Stomach smooth muscle (tissue), 2 donors: ENCODE results near the gene PITRM1.

Source experiments
- H3K27ac ChIP-seq: one replicate; pipeline ENCODE4 v1.7.0; 2013; ENCODE audit warnings: mild to moderate bottlenecking, low read length, inconsistent platforms
- H3K27me3 ChIP-seq, 2 donors: one replicate each; pipeline ENCODE4 v1.7.0; 2013; ENCODE audit warnings: low read length in 2 of 2; ENCODE audit not compliant: insufficient read depth in 2 of 2, control insufficient read depth in 1 of 2
- H3K36me3 ChIP-seq, 2 donors: one replicate each; pipeline ENCODE4 v1.7.0; 2013; ENCODE audit warnings: low read length in 2 of 2; ENCODE audit not compliant: control insufficient read depth in 2 of 2, insufficient read depth in 2 of 2
- H3K4me1 ChIP-seq: one replicate; pipeline ENCODE4 v1.7.0; 2013; ENCODE audit warnings: low read length; ENCODE audit not compliant: control insufficient read depth, insufficient read depth
- H3K4me3 ChIP-seq, 2 donors: one replicate each; pipeline ENCODE4 v1.7.0; 2013; ENCODE audit warnings: low read length in 2 of 2
- H3K9ac ChIP-seq, 2 donors: one replicate each; pipeline ENCODE4 v1.7.0; 2013; ENCODE audit warnings: low read length in 2 of 2, mild to moderate bottlenecking in 1 of 2
- H3K9me3 ChIP-seq, 2 donors: one replicate each; pipeline ENCODE4 v1.7.0; 2013; ENCODE audit warnings: low read length in 2 of 2; ENCODE audit not compliant: control insufficient read depth in 2 of 2
- donor health status: healthy.
- donor health status: Pancreatic carcinoma.

PITRM1 gene

GRCh38 chr10:3148041-3148440, 24.5 kb downstream of the PITRM1 start:
- Histone ChIP-seq H3K36me3 (peaks cover 62 to 79% of the 10 kb centered on the region in 2 donors), H3K4me1 (no peaks in the 10 kb centered on the region), H3K27ac (no peak overlapping the region), H3K9me3 (no peaks in the 10 kb centered on the region), H3K9ac (no peak overlapping the region), H3K4me3 (no peak overlapping the region), H3K27me3 (no peaks in the 10 kb centered on the region)

- Histone ChIP-seq H3K9me3 (no peaks in the 10 kb centered on the region), H3K36me3 (peaks cover 68 to 81% of the 10 kb centered on the region in 2 donors), H3K27ac (no peak overlapping the region), H3K9ac (no peak overlapping the region), H3K4me3 (no peak overlapping the region), H3K4me1 (no peaks in the 10 kb centered on the region), H3K27me3 (no peaks in the 10 kb centered on the region)
Measured at GRCh38 chr10:3147117-3147820, 25.3 kb downstream of the PITRM1 start.

GRCh38 chr10:3146289-3146688, 26.3 kb downstream of the PITRM1 start:
- peaks cover 3% of the 10 kb centered on the region for H3K4me1 ChIP-seq
- no peaks in the 10 kb centered on the region for H3K9me3 ChIP-seq
- H3K27ac ChIP-seq: no peak overlapping the region
- H3K27me3 ChIP-seq: no peaks in the 10 kb centered on the region
- peaks cover 68 to 81% of the 10 kb centered on the region in 2 donors for H3K36me3 ChIP-seq
- H3K4me3 ChIP-seq: no peak overlapping the region
- no peak overlapping the region for H3K9ac ChIP-seq

- H3K27me3 ChIP-seq: no peaks in the 10 kb centered on the region
- no peak overlapping the region for H3K27ac ChIP-seq
- H3K9me3 ChIP-seq: no peaks in the 10 kb centered on the region
- no peak overlapping the region for H3K4me3 ChIP-seq
- H3K4me1 ChIP-seq: peaks cover 7% of the 10 kb centered on the region
- H3K36me3 ChIP-seq: peaks cover 66 to 72% of the 10 kb centered on the region in 2 donors
- H3K9ac ChIP-seq: no peak overlapping the region
Measured at GRCh38 chr10:3145366-3145765, 27.2 kb downstream of the PITRM1 start.

DNA sequence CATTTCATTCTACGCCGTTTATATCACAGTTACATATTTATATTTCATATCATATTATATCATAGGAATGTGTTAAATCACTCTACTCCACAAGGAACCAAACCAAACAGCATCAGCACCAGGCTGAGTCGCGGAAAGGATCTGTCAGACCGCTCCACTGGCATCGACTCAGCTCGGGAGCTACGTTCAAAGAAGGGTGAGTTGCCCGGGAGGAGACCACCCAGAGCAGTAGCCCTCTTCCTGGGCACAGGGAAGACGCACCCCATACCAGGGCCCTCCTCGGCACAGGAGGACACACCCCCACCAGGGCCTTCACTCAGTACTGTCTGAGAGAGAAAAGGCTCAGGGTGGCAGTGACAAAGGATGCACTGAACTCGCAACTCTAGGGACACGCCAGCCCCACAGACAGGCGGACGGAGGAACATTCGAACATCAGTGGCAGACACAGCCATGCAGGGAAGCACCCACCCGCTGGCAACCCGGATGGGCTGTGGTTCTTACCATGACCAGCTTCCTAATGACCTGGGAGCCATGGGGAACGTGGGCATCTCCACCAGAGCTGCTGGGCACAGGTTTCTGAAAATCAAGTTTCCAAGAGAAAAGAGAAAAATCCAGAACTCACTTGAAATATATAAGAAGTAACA, 28.7 kb downstream of the PITRM1 start:
- H3K9me3 ChIP-seq: no peaks in the 10 kb centered on the region
- H3K36me3 ChIP-seq: peaks cover 70 to 72% of the 10 kb centered on the region in 2 donors
- no peaks in the 10 kb centered on the region for H3K27me3 ChIP-seq
- no peak overlapping the region for H3K4me3 ChIP-seq
- H3K4me1 ChIP-seq: peaks cover 12% of the 10 kb centered on the region
- no peak overlapping the region for H3K9ac ChIP-seq
- H3K27ac ChIP-seq: no peak overlapping the region

- Histone ChIP-seq H3K36me3 (peaks cover 70 to 73% of the 10 kb centered on the region in 2 donors), H3K27me3 (no peaks in the 10 kb centered on the region), H3K9me3 (no peaks in the 10 kb centered on the region)
Measured at GRCh38 chr10:3143366-3143765, 29.2 kb downstream of the PITRM1 start.

GRCh38 chr10:3142146-3142875, 30.3 kb downstream of the PITRM1 start:
- no peaks in the 10 kb centered on the region for H3K9me3 ChIP-seq
- H3K4me1 ChIP-seq: peaks cover 12% of the 10 kb centered on the region
- H3K36me3 ChIP-seq: peaks cover 67 to 74% of the 10 kb centered on the region in 2 donors
- no peak overlapping the region for H3K4me3 ChIP-seq
- no peak overlapping the region for H3K9ac ChIP-seq
- H3K27me3 ChIP-seq: no peaks in the 10 kb centered on the region
- no peak overlapping the region for H3K27ac ChIP-seq

More at GRCh38 chr10:3143366-3143765, 29.2 kb downstream of the PITRM1 start:
- Histone ChIP-seq H3K9ac (no peak overlapping the region), H3K4me1 (peaks cover 12% of the 10 kb centered on the region), H3K27ac (no peak overlapping the region), H3K4me3 (no peak overlapping the region)

- H3K27me3 ChIP-seq: no peaks in the 10 kb centered on the region
- peaks cover 69 to 74% of the 10 kb centered on the region in 2 donors for H3K36me3 ChIP-seq
- H3K9ac ChIP-seq: no peak overlapping the region
- no peak overlapping the region for H3K27ac ChIP-seq
- H3K4me1 ChIP-seq: peaks cover 13% of the 10 kb centered on the region
- H3K9me3 ChIP-seq: no peaks in the 10 kb centered on the region
- H3K4me3 ChIP-seq: no peak overlapping the region
Measured at GRCh38 chr10:3141351-3142005, 31.1 kb downstream of the PITRM1 start.

GRCh38 chr10:3140280-3140679, 32.3 kb downstream of the PITRM1 start:
- Histone ChIP-seq H3K36me3 (peaks cover 68 to 72% of the 10 kb centered on the region in 2 donors), H3K9ac (no peak overlapping the region), H3K27ac (no peak overlapping the region)

DNA sequence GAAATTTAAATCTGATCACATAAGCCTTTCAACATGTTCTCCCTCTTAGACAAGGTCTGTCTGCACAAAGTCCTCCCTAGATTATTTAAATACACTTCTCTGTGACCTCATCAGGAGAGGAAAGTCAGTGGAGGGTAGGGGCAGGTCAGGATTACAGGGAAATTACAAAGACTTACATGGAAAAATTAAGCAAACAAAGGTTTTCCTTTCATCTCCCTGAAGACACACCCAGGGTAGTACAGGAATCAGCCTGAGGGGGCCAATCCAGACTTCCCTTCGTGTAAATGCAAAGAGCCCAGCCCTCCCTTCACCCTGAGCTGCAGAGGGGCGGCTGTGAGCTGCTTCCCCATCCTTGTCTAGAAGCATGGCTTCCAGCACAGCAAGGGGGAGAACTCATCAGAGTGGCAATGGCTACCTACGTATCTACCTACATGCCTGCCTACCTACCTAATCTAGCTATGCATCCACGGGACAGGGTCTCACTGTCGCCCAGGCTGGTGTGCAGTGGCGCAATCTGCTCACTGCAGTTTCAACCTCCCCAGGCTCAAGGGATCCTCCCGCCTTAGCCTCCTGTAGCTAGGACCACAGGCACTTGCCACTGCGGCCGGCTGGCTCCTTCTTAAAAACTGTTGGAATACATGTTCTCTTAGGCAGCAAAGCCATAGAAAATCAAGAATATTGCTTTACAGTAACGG, 33.2 kb downstream of the PITRM1 start:
- Histone ChIP-seq H3K27me3 (no peaks in the 10 kb centered on the region), H3K27ac (no peak overlapping the region), H3K9ac (no peak overlapping the region), H3K4me1 (peaks cover 16% of the 10 kb centered on the region), H3K4me3 (no peak overlapping the region), H3K9me3 (no peaks in the 10 kb centered on the region), H3K36me3 (peaks cover 65 to 69% of the 10 kb centered on the region in 2 donors)

More at GRCh38 chr10:3140280-3140679, 32.3 kb downstream of the PITRM1 start:
- no peaks in the 10 kb centered on the region for H3K9me3 ChIP-seq
- H3K4me1 ChIP-seq: peaks cover 16% of the 10 kb centered on the region
- H3K4me3 ChIP-seq: no peak overlapping the region
- H3K27me3 ChIP-seq: no peaks in the 10 kb centered on the region
